ENCODE measurements around the gene CUL4A. TPM values are rescaled to one million over a fixed set of nuclear protein-coding genes. Genes with fewer than 3 reads are reported as not detected.

CUL4A gene
- total RNA-seq, 2 experiments from 2014 or later, result 54.6 to 56.6 TPM

DNA sequence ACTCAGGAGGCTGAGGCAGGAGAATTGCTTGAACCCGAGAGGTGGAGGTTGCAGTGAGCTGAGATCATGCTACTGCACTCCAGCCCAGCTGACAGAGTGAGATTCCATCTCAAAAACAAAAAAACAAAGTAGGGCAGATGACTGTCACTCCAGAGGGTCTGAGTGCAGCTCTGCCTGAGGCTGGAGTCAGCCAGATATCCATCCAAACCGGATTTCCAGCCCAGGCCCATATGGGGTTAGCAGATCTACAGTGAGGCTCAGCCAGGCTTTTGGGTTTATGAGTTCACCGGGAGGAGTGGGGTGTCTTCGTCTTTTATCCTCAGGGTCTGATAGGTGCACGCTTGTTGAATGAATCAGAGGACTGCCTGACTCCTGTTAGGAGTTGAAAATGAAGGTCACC lies 106.6 kb downstream of the CUL4A start:
- H3K4me3 Mint-ChIP-seq, result no peak overlapping the region
- H3K4me3 ChIP-seq (ENCODE audit: low read length), result no peak overlapping the region
- no peaks in the 10 kb centered on the region for H3K4me1 Mint-ChIP-seq (ENCODE audit: low read depth)
- POLR2A ChIA-PET, result no interaction called here
- CTCF ChIA-PET, result no interaction called here
- H3K27ac ChIP-seq (ENCODE audit: low read depth in 1 of 2, low read length in 2 of 2), result no peak overlapping the region
- peaks cover 72% of the 10 kb centered on the region for H3K36me3 Mint-ChIP-seq (ENCODE audit: low read depth)
- H3K36me3 ChIP-seq (ENCODE audit: insufficient read depth, low read length), result peaks cover 67% of the 10 kb centered on the region
- TF ChIP-seq CTCF (IDR thresholded peaks at IDR 0.05), result no peak
- H3K9me3 Mint-ChIP-seq, result no peaks in the 10 kb centered on the region
- no peak overlapping the region for H3K27ac Mint-ChIP-seq
- no peak for DNase-seq
- H3K9me3 ChIP-seq (ENCODE audit: control insufficient read depth in 1 of 2, insufficient read depth in 1 of 2, low read length in 2 of 2), result no peaks in the 10 kb centered on the region
- ATAC-seq (ENCODE audit: poor library complexity), result no peak
- H3K4me1 ChIP-seq (ENCODE audit: insufficient read depth, low read length), result no peaks in the 10 kb centered on the region
- intact Hi-C loops (cut with DNase I, micrococcal nuclease), result no loop called here
- no peaks in the 10 kb centered on the region for H3K27me3 Mint-ChIP-seq
- H3K27me3 ChIP-seq (ENCODE audit: control insufficient read depth in 1 of 2, insufficient read depth in 2 of 2, low read length in 2 of 2), result no peaks in the 10 kb centered on the region

Small RNA genes lying within 50 kb of the gene (microRNA-seq; reads per million reads assigned to microRNA genes)
- gene MIR8075 (ENCODE audit: borderline microRNAs expressed, borderline replicate concordance), result not detected

Other genes starting within 250 kb of the CUL4A start
- 10 to 100 TPM; 13.0 to 13.5 TPM for gene MCF2L, start 240.4 kb upstream of the CUL4A start, total RNA-seq
- not detected for gene F7, start 103.8 kb upstream of the CUL4A start, total RNA-seq
- not detected for gene F10, start 86.8 kb upstream of the CUL4A start, total RNA-seq
- gene PROZ, start 51.0 kb upstream of the CUL4A start, total RNA-seq, result not detected
- 10 to 100 TPM; 33.6 to 33.7 TPM for gene PCID2, start 944 bp upstream of the CUL4A start, total RNA-seq
- 10 to 100 TPM; 72.2 to 80.7 TPM for gene LAMP1, start 87.6 kb downstream of the CUL4A start, total RNA-seq
- under 1 TPM; 0.67 to 0.82 TPM for gene GRTP1, start 154.5 kb downstream of the CUL4A start, total RNA-seq
- gene ADPRHL1, start 243.9 kb downstream of the CUL4A start, total RNA-seq, result under 1 TPM; 0.42 to 0.47 TPM